Body of pancreas (tissue), 4 donors: ENCODE measurements around the gene TRAPPC2.

ENCODE experiments used
- CTCF ChIP-seq, 7 experiments: fragments of 450-650 bp in 4 of 7; fragments of 200-600 bp in 3 of 7; sonication (generic) in 3 of 7; IDR thresholded peaks; one replicate each; pipeline ENCODE4 v1.5.1; 2016 to 2019; ENCODE audit warnings: antibody characterized with exemption in 7 of 7
- POLR2A ChIP-seq, 3 donors: fragments of 450-650 bp; IDR thresholded peaks; one replicate each; pipeline ENCODE4 v1.6.1; 2016; ENCODE audit warnings: antibody characterized with exemption in 3 of 3, mild to moderate bottlenecking in 2 of 3

- TF ChIP-seq POLR2A (IDR thresholded peaks at IDR 0.05) = no peak
- TF ChIP-seq CTCF (IDR thresholded peaks at IDR 0.05) = no peak
Observed at GRCh38 chrX:13716455-13716854, 18.0 kb downstream of the TRAPPC2 start.
